SK-N-SH treated with all-trans-retinoic acid at 6 μM for 48 hours (cell line): ENCODE results near the gene COL8A2.

Experiments
- ARNTL ChIP-seq: fragments of 450-650 bp; formaldehyde crosslinking; IDR thresholded peaks from 2 replicates; pipeline ENCODE4 v1.5.0; 2020; ENCODE audit warnings: low read depth, mild to moderate bottlenecking, moderate library complexity, borderline replicate concordance
- CSDC2 ChIP-seq: fragments of 250-450 bp; sonication (Bioruptor Pico); IDR thresholded peaks from 2 replicates; pipeline ENCODE4 v1.5.0; 2020; ENCODE audit warnings: mild to moderate bottlenecking, moderate library complexity
- GLIS3 ChIP-seq: fragments of 250-450 bp; sonication (Bioruptor Pico); IDR thresholded peaks from 2 replicates; pipeline ENCODE4 v1.5.0; 2020; ENCODE audit warnings: mild to moderate bottlenecking, moderate library complexity
- PATZ1 ChIP-seq: fragments of 250-450 bp; sonication (Bioruptor Pico); IDR thresholded peaks from 2 replicates; pipeline ENCODE4 v1.8.0; 2020; ENCODE audit warnings: mild to moderate bottlenecking, moderate library complexity, borderline replicate concordance
- POU6F1 ChIP-seq: fragments of 250-450 bp; sonication (Bioruptor Pico); IDR thresholded peaks from 2 replicates; pipeline ENCODE4 v1.8.0; 2021; ENCODE audit warnings: low read depth, mild to moderate bottlenecking, moderate library complexity, borderline replicate concordance
- RARB ChIP-seq: fragments of 250-450 bp; sonication (Bioruptor Pico); IDR thresholded peaks from 2 replicates; pipeline ENCODE4 v1.8.0; 2021; ENCODE audit warnings: mild to moderate bottlenecking, moderate library complexity
- SNAI2 ChIP-seq: fragments of 250-450 bp; sonication (Bioruptor Pico); IDR thresholded peaks from 2 replicates; pipeline ENCODE4 v1.5.0; 2020; ENCODE audit warnings: mild to moderate bottlenecking, moderate library complexity
- TCF4 ChIP-seq: fragments of 250-450 bp; sonication (Bioruptor Pico); IDR thresholded peaks from 2 replicates; pipeline ENCODE4 v1.8.0; 2021; ENCODE audit warnings: mild to moderate bottlenecking, moderate library complexity, borderline replicate concordance
- TOX ChIP-seq: fragments of 250-450 bp; sonication (Bioruptor Pico); IDR thresholded peaks from 2 replicates; pipeline ENCODE4 v1.8.0; 2021; ENCODE audit warnings: mild to moderate bottlenecking, moderate library complexity, borderline replicate concordance
- ZC3H10 ChIP-seq: fragments of 250-450 bp; sonication (Bioruptor Pico); IDR thresholded peaks from 2 replicates; pipeline ENCODE4 v1.5.1; 2021; ENCODE audit warnings: mild to moderate bottlenecking, moderate library complexity
- ZFP3 ChIP-seq: fragments of 250-450 bp; sonication (Bioruptor Pico); IDR thresholded peaks from 2 replicates; pipeline ENCODE4 v1.5.0; 2020; ENCODE audit warnings: mild to moderate bottlenecking, moderate library complexity
- ZFP30 ChIP-seq: fragments of 450-650 bp; formaldehyde crosslinking; IDR thresholded peaks from 2 replicates; pipeline ENCODE4 v1.5.0; 2022; ENCODE audit warnings: mild to moderate bottlenecking, moderate library complexity
- ZNF565 ChIP-seq: fragments of 450-650 bp; formaldehyde crosslinking; conservative IDR thresholded peaks from 2 replicates; pipeline ENCODE4 v1.5.0; 2020; ENCODE audit warnings: low read depth, mild to moderate bottlenecking, moderate library complexity
- ZNF8 ChIP-seq: fragments of 450-650 bp; formaldehyde crosslinking; IDR thresholded peaks from 2 replicates; pipeline ENCODE4 v1.5.0; 2020; ENCODE audit warnings: mild to moderate bottlenecking, moderate library complexity

GRCh38 chr1:36096500-36097432 is 28.3 kb downstream of the COL8A2 start:
- TF ChIP-seq TOX (CRISPR knock-in tag), result no peak
- no peak for TF ChIP-seq ZNF8
- TF ChIP-seq RARB (CRISPR knock-in tag), result no peak
- TF ChIP-seq CSDC2 (CRISPR knock-in tag), result no peak
- TF ChIP-seq PATZ1, result no peak
- no peak for TF ChIP-seq ZC3H10 (CRISPR knock-in tag)
- no peak for TF ChIP-seq ZFP3 (CRISPR knock-in tag)
- TF ChIP-seq ARNTL (CRISPR knock-in tag), result no peak
- TF ChIP-seq ZFP30 (CRISPR knock-in tag), result no peak
- no peak for TF ChIP-seq TCF4 (CRISPR knock-in tag)
- TF ChIP-seq POU6F1 (CRISPR knock-in tag), result no peak
- TF ChIP-seq GLIS3 (CRISPR knock-in tag), result no peak
- TF ChIP-seq ZNF565 (CRISPR knock-in tag), result no peak
- TF ChIP-seq SNAI2 (CRISPR knock-in tag), result no peak
